WTC11 (cell line): ENCODE results near the gene ZDHHC18. TPM values are rescaled to one million over a fixed set of nuclear protein-coding genes. Genes with fewer than 3 reads are reported as not detected.

Source experiments
- ATF1 ChIP-seq: sonication (generic); formaldehyde crosslinking; IDR thresholded peaks from 2 replicates; pipeline ENCODE4 v1.8.1; 2023; ENCODE audit warnings: mild to moderate bottlenecking, moderate library complexity, missing genetic modification reagents
- CREM ChIP-seq: sonication (generic); formaldehyde crosslinking; IDR thresholded peaks from 2 replicates; pipeline ENCODE4 v1.8.1; 2022; ENCODE audit warnings: mild to moderate bottlenecking, missing genetic modification reagents, moderate library complexity
- EMX1 ChIP-seq: fragments of 250-450 bp; sonication (Bioruptor Pico); IDR thresholded peaks from 2 replicates; pipeline ENCODE4 v1.8.0; 2021; ENCODE audit warnings: mild to moderate bottlenecking
- ESRRA ChIP-seq: sonication (generic); formaldehyde crosslinking; IDR thresholded peaks from 2 replicates; pipeline ENCODE4 v1.8.1; 2022; ENCODE audit warnings: mild to moderate bottlenecking, missing genetic modification reagents, borderline replicate concordance
- GABPB1 ChIP-seq: sonication (generic); formaldehyde crosslinking; IDR thresholded peaks from 2 replicates; pipeline ENCODE4 v1.8.1; 2023; ENCODE audit warnings: mild to moderate bottlenecking, missing genetic modification reagents
- JUN ChIP-seq: sonication (generic); formaldehyde crosslinking; IDR thresholded peaks from 2 replicates; pipeline ENCODE4 v1.8.0; 2023; ENCODE audit warnings: mild to moderate bottlenecking, missing genetic modification reagents
- MYBL2 ChIP-seq: sonication (generic); formaldehyde crosslinking; IDR thresholded peaks from 2 replicates; pipeline ENCODE4 v1.8.1; 2023; ENCODE audit warnings: mild to moderate bottlenecking, moderate library complexity, missing genetic modification reagents
- NFE2L1 ChIP-seq: sonication (generic); formaldehyde crosslinking; IDR thresholded peaks from 2 replicates; pipeline ENCODE4 v1.8.1; 2023; ENCODE audit warnings: missing genetic modification reagents
- PRDM15 ChIP-seq: sonication (generic); formaldehyde crosslinking; IDR thresholded peaks from 2 replicates; pipeline ENCODE4 v1.8.0; 2022; ENCODE audit warnings: missing genetic modification reagents
- RELA ChIP-seq: sonication (generic); formaldehyde crosslinking; IDR thresholded peaks from 2 replicates; pipeline ENCODE4 v1.8.1; 2022; ENCODE audit warnings: missing genetic modification reagents, mild to moderate bottlenecking, borderline replicate concordance
- SP1 ChIP-seq: sonication (generic); formaldehyde crosslinking; conservative IDR thresholded peaks from 2 replicates; pipeline ENCODE4 v1.8.1; 2022; ENCODE audit warnings: missing genetic modification reagents
- TEAD1 ChIP-seq: sonication (generic); formaldehyde crosslinking; IDR thresholded peaks from 2 replicates; pipeline ENCODE4 v1.8.0; 2022; ENCODE audit warnings: mild to moderate bottlenecking, missing genetic modification reagents
- TEAD4 ChIP-seq: sonication (generic); formaldehyde crosslinking; IDR thresholded peaks from 2 replicates; pipeline ENCODE4 v1.8.0; 2022; ENCODE audit warnings: mild to moderate bottlenecking, missing genetic modification reagents
- USF1 ChIP-seq: sonication (generic); formaldehyde crosslinking; IDR thresholded peaks from 2 replicates; pipeline ENCODE4 v1.8.0; 2022; ENCODE audit warnings: mild to moderate bottlenecking, missing genetic modification reagents
- ZBTB21 ChIP-seq: sonication (generic); formaldehyde crosslinking; IDR thresholded peaks from 2 replicates; pipeline ENCODE4 v1.8.1; 2023; ENCODE audit warnings: mild to moderate bottlenecking, missing genetic modification reagents, borderline replicate concordance
- ZMAT4 ChIP-seq: fragments of 250-450 bp; sonication (Bioruptor Pico); IDR thresholded peaks from 2 replicates; pipeline ENCODE4 v1.9.0; 2021; ENCODE audit warnings: mild to moderate bottlenecking
- ZNF219 ChIP-seq: sonication (generic); formaldehyde crosslinking; IDR thresholded peaks from 2 replicates; pipeline ENCODE4 v1.8.0; 2023; ENCODE audit warnings: missing genetic modification reagents, mild to moderate bottlenecking, borderline replicate concordance
- ZSCAN18 ChIP-seq: fragments of 250-450 bp; sonication (Bioruptor Pico); IDR thresholded peaks from 2 replicates; pipeline ENCODE4 v2.1.2; 2022; ENCODE audit warnings: mild to moderate bottlenecking, moderate library complexity
- total RNA-seq: library from RNA; stranded (reverse); gene quantifications from 3 replicates; pipeline ENCODE4 v1.2.3, GENCODE V29; 2021
- TF ChIP-seq, protein P1 (sequence below): sonication (generic); formaldehyde crosslinking; IDR thresholded peaks from 2 replicates; pipeline ENCODE4 v1.8.1; 2022; ENCODE audit warnings: low read depth, mild to moderate bottlenecking, moderate library complexity, missing genetic modification reagents, borderline replicate concordance
- TF ChIP-seq, protein P2 (sequence below): sonication (generic); formaldehyde crosslinking; IDR thresholded peaks from 2 replicates; pipeline ENCODE4 v1.8.1; 2023; ENCODE audit warnings: mild to moderate bottlenecking, missing genetic modification reagents
- TF ChIP-seq, protein P3 (sequence below): sonication (generic); formaldehyde crosslinking; IDR thresholded peaks from 2 replicates; pipeline ENCODE4 v1.8.1; 2022; ENCODE audit warnings: missing genetic modification reagents, borderline replicate concordance
- TF ChIP-seq, protein P4 (sequence below): sonication (generic); formaldehyde crosslinking; IDR thresholded peaks from 2 replicates; pipeline ENCODE4 v1.8.1; 2022; ENCODE audit warnings: mild to moderate bottlenecking, moderate library complexity, missing genetic modification reagents

The ZDHHC18 gene
- total RNA-seq, 1 experiment from 2014 or later: 26.5 TPM

DNA sequence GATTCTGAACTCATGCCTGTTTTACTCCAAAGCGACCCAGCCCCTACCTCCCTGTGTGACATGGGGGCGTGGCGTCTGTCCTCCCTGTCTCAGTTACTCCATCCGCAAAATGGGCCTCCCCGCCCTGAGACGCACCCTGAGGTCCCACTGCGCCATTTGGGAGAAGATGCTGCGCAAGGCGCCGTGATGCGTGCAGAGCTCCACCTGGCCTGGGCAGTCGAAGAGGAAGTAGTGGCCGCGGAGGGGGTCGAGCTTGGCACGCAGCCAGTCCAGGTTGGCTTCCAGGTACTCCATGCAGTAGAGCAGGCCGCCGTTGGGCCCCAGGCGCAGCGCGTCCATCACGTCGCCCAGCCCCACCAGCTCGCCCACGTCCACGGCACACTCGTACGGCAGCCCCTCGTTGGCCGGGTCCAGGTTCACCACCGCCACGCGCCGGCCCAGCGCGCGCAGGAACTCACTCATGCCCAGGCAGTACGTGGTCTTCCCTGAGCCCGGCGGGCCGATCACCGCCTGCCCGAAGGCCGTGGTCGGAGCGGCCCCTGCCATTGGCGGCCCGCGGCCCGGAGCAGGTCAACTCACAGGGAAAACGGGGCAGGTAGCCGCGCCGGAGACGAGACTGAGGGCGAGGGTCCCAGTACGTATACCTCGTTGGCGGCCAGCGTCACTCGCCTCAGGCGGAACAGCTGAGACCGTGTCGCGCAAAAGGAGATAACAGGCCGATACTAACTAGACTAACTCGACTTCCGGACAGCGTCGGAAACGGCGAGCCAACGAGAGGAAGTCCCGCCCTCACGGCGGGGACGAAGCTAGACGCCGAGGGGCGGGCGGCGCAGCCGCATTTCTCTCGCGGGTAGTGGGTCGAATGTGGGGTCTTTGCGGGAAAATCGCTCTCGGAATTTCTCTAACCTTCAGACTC lies 63.3 kb downstream of the ZDHHC18 start, which contains the start of gene GPN2 (continued):
- TF ChIP-seq, protein P1, sequence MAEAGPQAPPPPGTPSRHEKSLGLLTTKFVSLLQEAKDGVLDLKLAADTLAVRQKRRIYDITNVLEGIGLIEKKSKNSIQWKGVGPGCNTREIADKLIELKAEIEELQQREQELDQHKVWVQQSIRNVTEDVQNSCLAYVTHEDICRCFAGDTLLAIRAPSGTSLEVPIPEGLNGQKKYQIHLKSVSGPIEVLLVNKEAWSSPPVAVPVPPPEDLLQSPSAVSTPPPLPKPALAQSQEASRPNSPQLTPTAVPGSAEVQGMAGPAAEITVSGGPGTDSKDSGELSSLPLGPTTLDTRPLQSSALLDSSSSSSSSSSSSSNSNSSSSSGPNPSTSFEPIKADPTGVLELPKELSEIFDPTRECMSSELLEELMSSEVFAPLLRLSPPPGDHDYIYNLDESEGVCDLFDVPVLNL: no peak
- TF ChIP-seq ATF1 (CRISPR knock-in tag) (peak; percentile 94), NFE2L1 (CRISPR knock-in tag) (0 out of 2 replicates have a peak, but pooled peaks have one; percentile 18), TEAD1 (CRISPR knock-in tag) (peak; percentile 91), PRDM15 (CRISPR knock-in tag) (peak; percentile 37), EMX1 (CRISPR knock-in tag) (peak; percentile 75; the same call in 1 of the 2 replicates), RELA (CRISPR knock-in tag) (peak; percentile 54; the same call in 1 of the 2 replicates), SP1 (CRISPR knock-in tag) (0 out of 2 replicates have a peak, but pooled peaks have one; percentile 42), JUN (CRISPR knock-in tag) (peak; percentile 83; the same call in 1 of the 2 replicates), GABPB1 (0 out of 2 replicates have a peak, but pooled peaks have one; percentile 43), ZMAT4 (CRISPR knock-in tag) (no peak), MYBL2 (CRISPR knock-in tag) (peak; percentile 84; the same call in 1 of the 2 replicates), CREM (CRISPR knock-in tag) (peak; percentile 84), ZSCAN18 (CRISPR knock-in tag) (no peak), ESRRA (CRISPR knock-in tag) (no peak; the same call in 1 of the 2 replicates), ZNF219 (CRISPR knock-in tag) (peak; percentile 76; the same call in 1 of the 2 replicates), TEAD4 (peak; percentile 49; the same call in 1 of the 2 replicates), ZBTB21 (CRISPR knock-in tag) (no peak; the same call in 1 of the 2 replicates), USF1 (peak; percentile 52)
- TF ChIP-seq, protein P2, sequence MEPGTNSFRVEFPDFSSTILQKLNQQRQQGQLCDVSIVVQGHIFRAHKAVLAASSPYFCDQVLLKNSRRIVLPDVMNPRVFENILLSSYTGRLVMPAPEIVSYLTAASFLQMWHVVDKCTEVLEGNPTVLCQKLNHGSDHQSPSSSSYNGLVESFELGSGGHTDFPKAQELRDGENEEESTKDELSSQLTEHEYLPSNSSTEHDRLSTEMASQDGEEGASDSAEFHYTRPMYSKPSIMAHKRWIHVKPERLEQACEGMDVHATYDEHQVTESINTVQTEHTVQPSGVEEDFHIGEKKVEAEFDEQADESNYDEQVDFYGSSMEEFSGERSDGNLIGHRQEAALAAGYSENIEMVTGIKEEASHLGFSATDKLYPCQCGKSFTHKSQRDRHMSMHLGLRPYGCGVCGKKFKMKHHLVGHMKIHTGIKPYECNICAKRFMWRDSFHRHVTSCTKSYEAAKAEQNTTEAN (CRISPR knock-in tag): 0 out of 2 replicates have a peak, but pooled peaks have one; percentile 60
- TF ChIP-seq, protein P3, sequence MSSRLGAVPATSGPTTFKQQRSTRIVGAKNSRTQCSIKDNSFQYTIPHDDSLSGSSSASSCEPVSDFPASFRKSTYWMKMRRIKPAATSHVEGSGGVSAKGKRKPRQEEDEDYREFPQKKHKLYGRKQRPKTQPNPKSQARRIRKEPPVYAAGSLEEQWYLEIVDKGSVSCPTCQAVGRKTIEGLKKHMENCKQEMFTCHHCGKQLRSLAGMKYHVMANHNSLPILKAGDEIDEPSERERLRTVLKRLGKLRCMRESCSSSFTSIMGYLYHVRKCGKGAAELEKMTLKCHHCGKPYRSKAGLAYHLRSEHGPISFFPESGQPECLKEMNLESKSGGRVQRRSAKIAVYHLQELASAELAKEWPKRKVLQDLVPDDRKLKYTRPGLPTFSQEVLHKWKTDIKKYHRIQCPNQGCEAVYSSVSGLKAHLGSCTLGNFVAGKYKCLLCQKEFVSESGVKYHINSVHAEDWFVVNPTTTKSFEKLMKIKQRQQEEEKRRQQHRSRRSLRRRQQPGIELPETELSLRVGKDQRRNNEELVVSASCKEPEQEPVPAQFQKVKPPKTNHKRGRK (CRISPR knock-in tag): no peak
- TF ChIP-seq, protein P4, sequence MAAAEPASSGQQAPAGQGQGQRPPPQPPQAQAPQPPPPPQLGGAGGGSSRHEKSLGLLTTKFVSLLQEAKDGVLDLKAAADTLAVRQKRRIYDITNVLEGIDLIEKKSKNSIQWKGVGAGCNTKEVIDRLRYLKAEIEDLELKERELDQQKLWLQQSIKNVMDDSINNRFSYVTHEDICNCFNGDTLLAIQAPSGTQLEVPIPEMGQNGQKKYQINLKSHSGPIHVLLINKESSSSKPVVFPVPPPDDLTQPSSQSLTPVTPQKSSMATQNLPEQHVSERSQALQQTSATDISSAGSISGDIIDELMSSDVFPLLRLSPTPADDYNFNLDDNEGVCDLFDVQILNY (CRISPR knock-in tag): peak; percentile 43; the same call in 1 of the 2 replicates
